Measurements from ENCODE around the gene CAB39. TPM values are rescaled to one million over a fixed set of nuclear protein-coding genes. Genes with fewer than 3 reads are reported as not detected.

The CAB39 gene
- polyA plus RNA-seq, 1 donor from 2014 or later: 118 TPM

GRCh38 chr2:230762317-230762896 lies 49.8 kb downstream of the CAB39 start:
- H3F3A ChIP-seq (ENCODE audit: insufficient read depth, low read length, poor library complexity, severe bottlenecking): no peaks in the 10 kb centered on the region
- no peak for TF ChIP-seq TAF1 (IDR thresholded peaks at IDR 0.05; ENCODE audit: low read depth)
- TF ChIP-seq CTCF (IDR thresholded peaks at IDR 0.05; ENCODE audit: poor library complexity, severe bottlenecking): peak; percentile 17
- no peaks in the 10 kb centered on the region for H3K9me2 ChIP-seq (ENCODE audit: insufficient read depth, low read length)
- no peaks in the 10 kb centered on the region for H3K27me3 ChIP-seq (ENCODE audit: insufficient read depth, low read depth, low read length)
- H3K9me3 ChIP-seq (ENCODE audit: low read length): no peaks in the 10 kb centered on the region
- H3K79me2 ChIP-seq (replicated peaks; ENCODE audit: insufficient read depth, low read length): no peaks in the 10 kb centered on the region
- H4K20me1 ChIP-seq (ENCODE audit: insufficient read depth): no peaks in the 10 kb centered on the region
- peaks cover 8% of the 10 kb centered on the region for H3K36me3 ChIP-seq (ENCODE audit: insufficient read depth, low read length)
- no peak overlapping the region for H3K4me2 ChIP-seq (ENCODE audit: low read length)
- H3K9ac ChIP-seq (ENCODE audit: low read length): no peak overlapping the region
- H3K27ac ChIP-seq (ENCODE audit: low read length): no peak overlapping the region
- H2AFZ ChIP-seq (ENCODE audit: low read depth, low read length): no peak overlapping the region
- no peak overlapping the region for H3K4me3 ChIP-seq (ENCODE audit: low read length)

- H3K36me3 ChIP-seq (ENCODE audit: insufficient read depth, low read length): peaks cover 8% of the 10 kb centered on the region
- no peaks in the 10 kb centered on the region for H3K9me2 ChIP-seq (ENCODE audit: insufficient read depth, low read length)
- no peak overlapping the region for H3K4me2 ChIP-seq (ENCODE audit: low read length)
- no peak overlapping the region for H2AFZ ChIP-seq (ENCODE audit: low read depth, low read length)
- H3K9ac ChIP-seq (ENCODE audit: low read length): no peak overlapping the region
- H3K9me3 ChIP-seq (ENCODE audit: low read length): no peaks in the 10 kb centered on the region
- H3K79me2 ChIP-seq (replicated peaks; ENCODE audit: insufficient read depth, low read length): no peaks in the 10 kb centered on the region
- TF ChIP-seq SMC3 (conservative IDR thresholded peaks at IDR 0.05; ENCODE audit: poor library complexity) (no peak), EZH2 (IDR thresholded peaks at IDR 0.05; ENCODE audit: borderline replicate concordance, insufficient read depth, low read length, poor library complexity, severe bottlenecking) (no peak), EP300 (conservative IDR thresholded peaks at IDR 0.05; ENCODE audit: poor library complexity, severe bottlenecking) (no peak), CTCF (IDR thresholded peaks at IDR 0.05; ENCODE audit: poor library complexity, severe bottlenecking) (no peak), POLR2AphosphoS5 (IDR thresholded peaks at IDR 0.05) (no peak), TAF1 (IDR thresholded peaks at IDR 0.05; ENCODE audit: low read depth) (no peak), MXI1 (conservative IDR thresholded peaks at IDR 0.05; ENCODE audit: poor library complexity, severe bottlenecking) (no peak), RAD21 (conservative IDR thresholded peaks at IDR 0.05) (no peak), REST (IDR thresholded peaks at IDR 0.05; ENCODE audit: borderline replicate concordance) (no peak)
- H3F3A ChIP-seq (ENCODE audit: insufficient read depth, low read length, poor library complexity, severe bottlenecking): no peaks in the 10 kb centered on the region
- no peaks in the 10 kb centered on the region for H3K27me3 ChIP-seq (ENCODE audit: insufficient read depth, low read depth, low read length)
- no peak overlapping the region for H3K27ac ChIP-seq (ENCODE audit: low read length)
- no peak overlapping the region for H3K4me3 ChIP-seq (ENCODE audit: low read length)
- no peaks in the 10 kb centered on the region for H4K20me1 ChIP-seq (ENCODE audit: insufficient read depth)
These were observed 51.7 kb downstream of the CAB39 start for GRCh38 chr2:230764346-230764745.

Data from neural cell (in vitro differentiated cells).